ENCODE data around the gene ADAMTSL2.

Gene ADAMTSL2

GRCh38 chr9:133608889-133609288 lies 74.4 kb downstream of the ADAMTSL2 start:
- no peak overlapping the region for H3K4me3 ChIP-seq (replicated peaks; ENCODE audit: insufficient read depth, low read length)
- no peak for DNase-seq (ENCODE audit: low read depth in 1 of 2, low spot score in 1 of 2)
- TF ChIP-seq CTCF (IDR thresholded peaks at IDR 0.05; ENCODE audit: insufficient read depth, low read length) = no peak
- TF ChIP-seq REST (IDR thresholded peaks at IDR 0.05; ENCODE audit: insufficient replicate concordance, low read depth) = no peak
- no peak for TF ChIP-seq GABPA (IDR thresholded peaks at IDR 0.05; ENCODE audit: low read depth)
- TF ChIP-seq SPI1 (IDR thresholded peaks at IDR 0.05; ENCODE audit: borderline replicate concordance, low read depth) = no peak
- TF ChIP-seq POLR2AphosphoS5 (IDR thresholded peaks at IDR 0.05; ENCODE audit: low read depth) = no peak
- peaks cover 3% of the 10 kb centered on the region for H3K27me3 ChIP-seq (ENCODE audit: insufficient read depth, poor library complexity, severe bottlenecking)
- H3K27ac ChIP-seq (replicated peaks) = no peak overlapping the region

- Histone ChIP-seq H3K4me3 (replicated peaks; ENCODE audit: insufficient read depth, low read length) (no peak within 1 kb of the TSS), H3K27me3 (ENCODE audit: insufficient read depth, poor library complexity, severe bottlenecking) (peaks cover 3% of the 10 kb centered on the region), H3K27ac (replicated peaks) (no peak within 1 kb of the TSS)
- DNase-seq (ENCODE audit: low read depth in 1 of 2, low spot score in 1 of 2) = no peak
- TF ChIP-seq SPI1 (IDR thresholded peaks at IDR 0.05; ENCODE audit: borderline replicate concordance, low read depth) (no peak), GABPA (IDR thresholded peaks at IDR 0.05; ENCODE audit: low read depth) (no peak), CTCF (IDR thresholded peaks at IDR 0.05; ENCODE audit: insufficient read depth, low read length) (no peak), POLR2AphosphoS5 (IDR thresholded peaks at IDR 0.05; ENCODE audit: low read depth) (no peak), REST (IDR thresholded peaks at IDR 0.05; ENCODE audit: insufficient replicate concordance, low read depth) (peak; percentile 87)
Observed at GRCh38 chr9:133609311-133610098, 75.0 kb downstream of the ADAMTSL2 start, which contains the start of gene FAM163B. FAM163B (minus strand) TSS chr9:133609389; CDS start chr9:133580223, 29,166 bp downstream.

- Histone ChIP-seq H3K27me3 (ENCODE audit: insufficient read depth, poor library complexity, severe bottlenecking) (peaks cover 5% of the 10 kb centered on the region), H3K4me3 (replicated peaks; ENCODE audit: insufficient read depth, low read length) (no peak overlapping the region), H3K27ac (replicated peaks) (no peak overlapping the region)
- no peak for TF ChIP-seq GABPA (IDR thresholded peaks at IDR 0.05; ENCODE audit: low read depth)
- DNase-seq (ENCODE audit: low read depth in 1 of 2, low spot score in 1 of 2) = no peak
Observed at GRCh38 chr9:133610845-133611244, 76.3 kb downstream of the ADAMTSL2 start.

GRCh38 chr9:133612051-133612450 lies 77.5 kb downstream of the ADAMTSL2 start:
- no peak for DNase-seq (ENCODE audit: low read depth in 1 of 2, low spot score in 1 of 2)
- TF ChIP-seq REST (IDR thresholded peaks at IDR 0.05; ENCODE audit: insufficient replicate concordance, low read depth) (no peak), CTCF (IDR thresholded peaks at IDR 0.05; ENCODE audit: insufficient read depth, low read length) (no peak), GABPA (IDR thresholded peaks at IDR 0.05; ENCODE audit: low read depth) (no peak), POLR2AphosphoS5 (IDR thresholded peaks at IDR 0.05; ENCODE audit: low read depth) (no peak), SPI1 (IDR thresholded peaks at IDR 0.05; ENCODE audit: borderline replicate concordance, low read depth) (no peak)
- Histone ChIP-seq H3K27me3 (ENCODE audit: insufficient read depth, poor library complexity, severe bottlenecking) (peaks cover 2% of the 10 kb centered on the region), H3K4me3 (replicated peaks; ENCODE audit: insufficient read depth, low read length) (no peak overlapping the region), H3K27ac (replicated peaks) (no peak overlapping the region)

Measured in HL-60 (cell line).